Mesendoderm (in vitro differentiated cells): ENCODE data around the gene AGTPBP1.
A peak's percentile ranks its signal among the peaks of the same experiment; 100 is the strongest.

ENCODE experiments used
- DNase-seq: peaks from one replicate; pipeline ENCODE4 v3.0.0; 2013
- H2AK5ac ChIP-seq: 2 replicates; pipeline ENCODE4 v1.6.1; 2013; ENCODE audit warnings: low read length, inconsistent platforms
- H2BK120ac ChIP-seq: 2 replicates; pipeline ENCODE4 v1.6.1; 2013; ENCODE audit warnings: low read depth, mild to moderate bottlenecking, low read length, moderate library complexity, mixed read lengths
- H2BK15ac ChIP-seq: replicated peaks from 2 replicates; pipeline ENCODE4 v1.6.1; 2013; ENCODE audit warnings: low read depth, mild to moderate bottlenecking, moderate library complexity
- H2BK5ac ChIP-seq: 2 replicates; pipeline ENCODE4 v1.6.1; 2013; ENCODE audit warnings: low read length, inconsistent platforms
- H3K18ac ChIP-seq: 2 replicates; pipeline ENCODE4 v1.6.1; 2013; ENCODE audit warnings: mild to moderate bottlenecking, low read length, mixed read lengths
- H3K23ac ChIP-seq: one replicate; pipeline ENCODE4 v1.6.1; 2013; ENCODE audit warnings: low read length
- H3K27ac ChIP-seq: 2 replicates; pipeline ENCODE4 v1.5.1; 2013; ENCODE audit warnings: low read depth, mild to moderate bottlenecking, inconsistent platforms, low read length, moderate library complexity
- H3K27me3 ChIP-seq: 2 replicates; pipeline ENCODE4 v1.6.1; 2013; ENCODE audit warnings: low read length, control low read depth, mild to moderate bottlenecking, inconsistent platforms; ENCODE audit not compliant: insufficient read depth, poor library complexity
- H3K36me3 ChIP-seq: 2 replicates; pipeline ENCODE4 v1.6.1; 2013; ENCODE audit warnings: low read length, inconsistent platforms; ENCODE audit not compliant: control insufficient read depth, insufficient read depth
- H3K4ac ChIP-seq: one replicate; pipeline ENCODE4 v1.6.1; 2013; ENCODE audit warnings: low read depth, mild to moderate bottlenecking, low read length, moderate library complexity
- H3K4me1 ChIP-seq: 2 replicates; pipeline ENCODE4 v1.6.1; 2013; ENCODE audit warnings: low read depth, low read length, inconsistent platforms; ENCODE audit not compliant: control insufficient read depth
- H3K4me2 ChIP-seq: 2 replicates; pipeline ENCODE4 v1.6.1; 2013; ENCODE audit warnings: low read length
- H3K4me3 ChIP-seq: 2 replicates; pipeline ENCODE4 v1.5.1; 2013; ENCODE audit warnings: mild to moderate bottlenecking, low read length
- H3K56ac ChIP-seq: one replicate; pipeline ENCODE4 v1.6.1; 2013; ENCODE audit warnings: low read length
- H3K79me1 ChIP-seq: 2 replicates; pipeline ENCODE4 v1.6.1; 2013; ENCODE audit warnings: low read length, inconsistent platforms
- H3K79me2 ChIP-seq: 2 replicates; pipeline ENCODE4 v1.6.1; 2013; ENCODE audit warnings: mild to moderate bottlenecking, low read length; ENCODE audit not compliant: control insufficient read depth, insufficient read depth
- H3K9ac ChIP-seq: 2 replicates; pipeline ENCODE4 v1.6.1; 2013; ENCODE audit warnings: low read length, inconsistent platforms
- H4K5ac ChIP-seq: one replicate; pipeline ENCODE4 v1.6.1; 2013; ENCODE audit warnings: low read length
- H4K8ac ChIP-seq: one replicate; pipeline ENCODE4 v1.6.1; 2013; ENCODE audit warnings: low read depth, mild to moderate bottlenecking, control low read depth, low read length, moderate library complexity
- WGBS: extraction: QIAGEN DNeasy Blood & Tissue Kit; methylation state at CpG from one replicate; pipeline ENCODE4 v1.1.7; 2013; ENCODE audit warnings: low lambda C conversion rate, missing lambda C conversion rate; ENCODE audit not compliant: insufficient coverage; ENCODE audit errors: extremely low coverage; 5-methylcytosine and 5-hydroxymethylcytosine counted together

AGTPBP1 gene

GRCh38 chr9:85516976-85517637 is 224.6 kb downstream of the AGTPBP1 start:
- no peak for DNase-seq
- no peaks in the 10 kb centered on the region for H3K79me2 ChIP-seq

DNA sequence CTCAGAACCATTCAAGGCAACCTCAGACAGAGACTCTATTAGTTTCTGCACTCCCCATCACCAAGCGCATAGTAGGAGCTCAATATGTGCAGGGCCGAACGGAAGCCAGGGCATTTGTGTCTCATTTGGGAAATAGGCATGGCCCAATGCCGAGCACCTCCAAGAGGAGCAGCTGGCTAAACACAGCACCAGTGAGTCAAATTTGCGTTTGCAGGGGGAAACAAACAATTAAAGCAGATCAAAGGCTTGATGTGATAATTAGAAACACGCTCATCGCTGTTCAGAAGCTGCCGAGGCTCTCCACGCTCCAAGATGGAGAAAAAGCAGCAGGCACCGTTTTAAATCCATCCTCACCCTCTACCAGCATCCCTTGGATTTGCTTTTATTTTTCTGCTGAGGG is 225.3 kb downstream of the AGTPBP1 start:
- no peak overlapping the region for H3K27ac ChIP-seq
- no peak overlapping the region for H2BK120ac ChIP-seq
- no peak overlapping the region for H3K4ac ChIP-seq
- no peaks in the 10 kb centered on the region for H3K4me1 ChIP-seq
- no CpG with 5 or more reads among the region's 10 CpGs for WGBS
- H3K4me2 ChIP-seq = no peak overlapping the region
- H3K4me3 ChIP-seq = no peak overlapping the region
- no peak overlapping the region for H3K56ac ChIP-seq
- no peak for DNase-seq
- no peak overlapping the region for H2BK5ac ChIP-seq
- no peak overlapping the region for H3K23ac ChIP-seq
- no peak overlapping the region for H4K8ac ChIP-seq
- no peaks in the 10 kb centered on the region for H3K79me1 ChIP-seq
- H2AK5ac ChIP-seq = no peak overlapping the region
- H2BK15ac ChIP-seq = no peak overlapping the region
- no peak overlapping the region for H3K18ac ChIP-seq
- no peak overlapping the region for H4K5ac ChIP-seq
- no peaks in the 10 kb centered on the region for H3K79me2 ChIP-seq
- no peak overlapping the region for H3K9ac ChIP-seq
- no peaks in the 10 kb centered on the region for H3K27me3 ChIP-seq
- no peaks in the 10 kb centered on the region for H3K36me3 ChIP-seq

More at GRCh38 chr9:85516976-85517637, 224.6 kb downstream of the AGTPBP1 start:
- no peak overlapping the region for H3K27ac ChIP-seq
- H3K36me3 ChIP-seq = no peaks in the 10 kb centered on the region
- H3K23ac ChIP-seq = no peak overlapping the region
- H3K79me1 ChIP-seq = no peaks in the 10 kb centered on the region
- peak overlapping the region; percentile 17 for H3K56ac ChIP-seq
- H3K4me2 ChIP-seq = no peak overlapping the region
- no peaks in the 10 kb centered on the region for H3K4me1 ChIP-seq
- no peak overlapping the region for H2AK5ac ChIP-seq
- WGBS = no CpG with 5 or more reads among the region's 6 CpGs
- no peak overlapping the region for H3K18ac ChIP-seq
- no peak overlapping the region for H3K4me3 ChIP-seq
- H2BK5ac ChIP-seq = no peak overlapping the region
- H4K8ac ChIP-seq = no peak overlapping the region
- H3K9ac ChIP-seq = no peak overlapping the region
- H2BK120ac ChIP-seq = no peak overlapping the region
- H3K27me3 ChIP-seq = no peaks in the 10 kb centered on the region
- H2BK15ac ChIP-seq = no peak overlapping the region
- no peak overlapping the region for H3K4ac ChIP-seq
- H4K5ac ChIP-seq = no peak overlapping the region

- H2BK5ac ChIP-seq = no peak overlapping the region
- H3K4me1 ChIP-seq = no peaks in the 10 kb centered on the region
- H4K8ac ChIP-seq = no peak overlapping the region
- WGBS = no CpG with 5 or more reads among the region's 4 CpGs
- no peak overlapping the region for H2BK120ac ChIP-seq
- H3K18ac ChIP-seq = no peak overlapping the region
- H3K4ac ChIP-seq = no peak overlapping the region
- H4K5ac ChIP-seq = no peak overlapping the region
- no peak for DNase-seq
- H3K27me3 ChIP-seq = no peaks in the 10 kb centered on the region
- H2AK5ac ChIP-seq = no peak overlapping the region
- no peak overlapping the region for H3K4me3 ChIP-seq
- H3K9ac ChIP-seq = no peak overlapping the region
- H3K4me2 ChIP-seq = no peak overlapping the region
- no peak overlapping the region for H3K27ac ChIP-seq
- H2BK15ac ChIP-seq = no peak overlapping the region
- no peak overlapping the region for H3K56ac ChIP-seq
- no peaks in the 10 kb centered on the region for H3K79me2 ChIP-seq
- no peak overlapping the region for H3K23ac ChIP-seq
- H3K36me3 ChIP-seq = no peaks in the 10 kb centered on the region
- H3K79me1 ChIP-seq = no peaks in the 10 kb centered on the region
Measured at GRCh38 chr9:85515021-85515420, 226.7 kb downstream of the AGTPBP1 start.

DNA sequence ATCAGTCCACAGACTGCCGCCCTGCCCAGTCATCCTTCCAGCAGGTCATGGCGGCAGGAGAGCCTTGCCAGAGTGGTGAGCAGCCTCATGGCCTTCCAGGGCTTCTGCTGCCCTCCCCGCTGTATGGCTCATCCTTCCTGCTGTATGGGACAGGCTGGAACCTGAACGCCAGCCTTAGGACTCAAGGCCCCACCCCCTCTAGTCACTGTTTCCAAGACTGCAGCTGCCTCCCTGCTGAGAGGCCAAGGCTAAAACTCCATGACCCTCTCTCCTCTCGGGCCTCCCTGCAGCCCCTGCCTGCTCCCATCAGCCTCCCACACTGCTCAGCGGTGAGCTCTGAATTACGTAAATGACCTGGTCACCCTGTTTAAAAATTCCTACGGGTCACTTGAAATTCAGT is 227.5 kb downstream of the AGTPBP1 start:
- Histone ChIP-seq H3K36me3 (no peaks in the 10 kb centered on the region), H3K9ac (no peak overlapping the region), H2BK15ac (no peak overlapping the region), H3K27ac (no peak overlapping the region), H3K79me1 (no peaks in the 10 kb centered on the region), H2BK5ac (no peak overlapping the region), H3K56ac (no peak overlapping the region), H3K79me2 (no peaks in the 10 kb centered on the region), H3K4me1 (no peaks in the 10 kb centered on the region), H4K8ac (no peak overlapping the region), H2BK120ac (no peak overlapping the region), H4K5ac (no peak overlapping the region), H3K4ac (no peak overlapping the region), H3K27me3 (no peaks in the 10 kb centered on the region), H2AK5ac (no peak overlapping the region), H3K4me3 (no peak overlapping the region), H3K4me2 (no peak overlapping the region), H3K18ac (no peak overlapping the region), H3K23ac (no peak overlapping the region)
- WGBS = no CpG with 5 or more reads among the region's 8 CpGs
- peak; percentile 55 for DNase-seq

- no peak overlapping the region for H4K5ac ChIP-seq
- H2AK5ac ChIP-seq = no peak overlapping the region
- no peaks in the 10 kb centered on the region for H3K27me3 ChIP-seq
- no peak overlapping the region for H3K56ac ChIP-seq
- H3K79me2 ChIP-seq = no peaks in the 10 kb centered on the region
- H3K36me3 ChIP-seq = no peaks in the 10 kb centered on the region
- no peak overlapping the region for H3K4ac ChIP-seq
- no peak overlapping the region for H3K23ac ChIP-seq
- H3K79me1 ChIP-seq = no peaks in the 10 kb centered on the region
- H3K9ac ChIP-seq = no peak overlapping the region
- peak; percentile 88 for DNase-seq
- no peaks in the 10 kb centered on the region for H3K4me1 ChIP-seq
- no peak overlapping the region for H3K18ac ChIP-seq
- no peak overlapping the region for H2BK120ac ChIP-seq
- no peak overlapping the region for H3K27ac ChIP-seq
- no peak overlapping the region for H2BK5ac ChIP-seq
- H3K4me3 ChIP-seq = no peak overlapping the region
- no peak overlapping the region for H3K4me2 ChIP-seq
- no peak overlapping the region for H2BK15ac ChIP-seq
- H4K8ac ChIP-seq = no peak overlapping the region
Measured at GRCh38 chr9:85511746-85512145, 230.0 kb downstream of the AGTPBP1 start.

DNA sequence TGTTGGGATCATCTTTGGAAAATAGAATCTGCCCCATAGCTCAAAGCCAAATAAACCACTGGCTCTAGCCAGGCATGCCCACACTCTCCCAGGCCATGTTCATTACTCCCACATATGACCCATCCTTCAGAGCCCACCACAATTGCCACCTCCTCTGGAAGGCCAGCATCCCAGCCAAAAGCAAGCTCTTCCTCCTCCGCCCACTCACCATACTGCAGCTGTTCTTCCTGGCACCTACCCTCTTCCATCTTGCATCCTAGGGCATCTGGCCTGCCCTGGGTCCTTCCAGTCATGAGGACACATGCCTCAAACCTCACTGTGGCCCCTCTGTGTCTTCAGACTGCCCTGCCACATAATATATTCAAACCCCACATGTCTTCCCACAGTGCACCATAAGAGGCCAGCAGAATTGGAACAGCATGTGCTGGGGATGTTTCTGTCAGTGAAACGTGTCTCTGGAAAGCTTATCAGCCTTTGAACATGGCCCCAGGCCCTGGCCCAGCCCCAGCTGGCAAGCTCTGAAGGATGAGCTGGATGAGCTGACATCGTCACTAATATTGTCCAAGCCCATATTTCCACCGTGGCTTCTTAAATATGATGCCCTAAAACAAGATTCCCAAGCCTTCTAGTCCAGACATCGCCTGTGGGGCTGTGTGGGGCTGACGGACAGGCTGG is 230.8 kb downstream of the AGTPBP1 start:
- WGBS = no CpG with 5 or more reads among the region's 6 CpGs
- H3K23ac ChIP-seq = no peak overlapping the region
- no peak overlapping the region for H3K18ac ChIP-seq
- H3K56ac ChIP-seq = no peak overlapping the region
- no peak overlapping the region for H2AK5ac ChIP-seq
- no peak overlapping the region for H4K5ac ChIP-seq
- no peak overlapping the region for H2BK120ac ChIP-seq
- no peaks in the 10 kb centered on the region for H3K79me2 ChIP-seq
- H3K27ac ChIP-seq = no peak overlapping the region
- DNase-seq = no peak
- no peaks in the 10 kb centered on the region for H3K79me1 ChIP-seq
- H2BK5ac ChIP-seq = no peak overlapping the region
- H3K4me2 ChIP-seq = no peak overlapping the region
- H3K4me3 ChIP-seq = no peak overlapping the region
- no peak overlapping the region for H3K4ac ChIP-seq
- H3K36me3 ChIP-seq = no peaks in the 10 kb centered on the region
- no peak overlapping the region for H2BK15ac ChIP-seq
- H3K9ac ChIP-seq = no peak overlapping the region
- H3K27me3 ChIP-seq = no peaks in the 10 kb centered on the region
- no peaks in the 10 kb centered on the region for H3K4me1 ChIP-seq
- no peak overlapping the region for H4K8ac ChIP-seq
